ENCODE data around the gene CLCNKA.

Gene CLCNKA

GRCh38 chr1:16063226-16063829 is 41.5 kb downstream of the CLCNKA start:
- H3K4me3 Mint-ChIP-seq: no peak overlapping the region
- no peak for TF ChIP-seq CTCF (IDR thresholded peaks at IDR 0.05)
- no peaks in the 10 kb centered on the region for H3K9me3 Mint-ChIP-seq
- no peak overlapping the region for H3K27ac Mint-ChIP-seq
- peaks cover 38% of the 10 kb centered on the region for H3K4me1 Mint-ChIP-seq
- H3K27me3 Mint-ChIP-seq (ENCODE audit: low read depth, poor library complexity): peaks cover 19% of the 10 kb centered on the region
- DNase-seq: no peak
- no peaks in the 10 kb centered on the region for H3K36me3 Mint-ChIP-seq (ENCODE audit: low read depth)

- Mint-ChIP-seq H3K4me1 (peaks cover 44% of the 10 kb centered on the region), H3K27ac (no peak overlapping the region), H3K9me3 (no peaks in the 10 kb centered on the region), H3K36me3 (ENCODE audit: low read depth) (no peaks in the 10 kb centered on the region), H3K27me3 (ENCODE audit: low read depth, poor library complexity) (peaks cover 19% of the 10 kb centered on the region), H3K4me3 (no peak overlapping the region)
- DNase-seq: no peak
- no peak for TF ChIP-seq CTCF (IDR thresholded peaks at IDR 0.05)
Measured at GRCh38 chr1:16063921-16064320, 42.1 kb downstream of the CLCNKA start.

- Mint-ChIP-seq H3K36me3 (ENCODE audit: low read depth) (no peaks in the 10 kb centered on the region), H3K4me1 (peaks cover 44% of the 10 kb centered on the region), H3K9me3 (no peaks in the 10 kb centered on the region), H3K27ac (peak overlapping the region; percentile 16), H3K27me3 (ENCODE audit: low read depth, poor library complexity) (peaks cover 19% of the 10 kb centered on the region), H3K4me3 (no peak overlapping the region)
- no peak for DNase-seq
- no peak for TF ChIP-seq CTCF (IDR thresholded peaks at IDR 0.05)
Measured at GRCh38 chr1:16064536-16065268, 42.9 kb downstream of the CLCNKA start.

- H3K27ac Mint-ChIP-seq: no peak overlapping the region
- H3K27me3 Mint-ChIP-seq (ENCODE audit: low read depth, poor library complexity): peaks cover 24% of the 10 kb centered on the region
- no peak for TF ChIP-seq CTCF (IDR thresholded peaks at IDR 0.05)
- no peaks in the 10 kb centered on the region for H3K36me3 Mint-ChIP-seq (ENCODE audit: low read depth)
- DNase-seq: no peak
- no peak overlapping the region for H3K4me3 Mint-ChIP-seq
- H3K9me3 Mint-ChIP-seq: no peaks in the 10 kb centered on the region
- peaks cover 44% of the 10 kb centered on the region for H3K4me1 Mint-ChIP-seq
Measured at GRCh38 chr1:16065269-16065576, 43.4 kb downstream of the CLCNKA start.

- Mint-ChIP-seq H3K36me3 (ENCODE audit: low read depth) (no peaks in the 10 kb centered on the region), H3K27ac (no peak overlapping the region)
- no peak for TF ChIP-seq CTCF (IDR thresholded peaks at IDR 0.05)
Measured at GRCh38 chr1:16066245-16066644, 44.4 kb downstream of the CLCNKA start.

More at GRCh38 chr1:16066245-16066644, 44.4 kb downstream of the CLCNKA start:
- no peak for DNase-seq
- Mint-ChIP-seq H3K4me1 (peaks cover 44% of the 10 kb centered on the region), H3K4me3 (no peak overlapping the region), H3K9me3 (no peaks in the 10 kb centered on the region), H3K27me3 (ENCODE audit: low read depth, poor library complexity) (peaks cover 16% of the 10 kb centered on the region)

Data from nephron progenitor cell (in vitro differentiated cells).